Thyroid gland (tissue), 4 donors: Measurements from ENCODE around the gene CSRP3. TPM values are rescaled to one million over a fixed set of nuclear protein-coding genes. Genes with fewer than 3 reads are reported as not detected.

ENCODE experiments used
- DNase-seq, 2 donors: peaks; one replicate each; pipeline ENCODE4 v3.0.0-alpha.2; 2019
- H3K27ac ChIP-seq, 3 donors: fragments of 200-600 bp; sonication (generic); 1 replicate in 2 of 3; 2 replicates in 1 of 3; pipeline ENCODE4 v1.5.1; 2016 to 2019; ENCODE audit warnings: mild to moderate bottlenecking in 1 of 3, moderate library complexity in 1 of 3
- H3K27me3 ChIP-seq: fragments of 200-600 bp; sonication (generic); one replicate; pipeline ENCODE4 v1.5.1; 2019
- H3K36me3 ChIP-seq, 2 donors: fragments of 200-600 bp; sonication (generic); one replicate each; pipeline ENCODE4 v1.5.1; 2016 to 2019
- H3K4me1 ChIP-seq, 2 donors: fragments of 200-600 bp; sonication (generic); one replicate each; pipeline ENCODE4 v1.5.1; 2017 to 2019
- H3K4me3 ChIP-seq, 3 donors: fragments of 200-600 bp; sonication (generic); replicated peaks in 1 of 3; 1 replicate in 2 of 3; 2 replicates in 1 of 3; pipeline ENCODE4 v1.5.1; 2016; ENCODE audit warnings: mild to moderate bottlenecking in 1 of 3
- H3K9me3 ChIP-seq: fragments of 200-600 bp; sonication (generic); one replicate; pipeline ENCODE4 v1.5.1; 2017
- CTCF ChIP-seq, 6 experiments: fragments of 200-600 bp in 3 of 6; fragments of 450-650 bp in 3 of 6; sonication (generic) in 3 of 6; IDR thresholded peaks; one replicate each; pipeline ENCODE4 v1.5.1; 2016 to 2019; ENCODE audit warnings: antibody characterized with exemption in 6 of 6, mild to moderate bottlenecking in 2 of 6, inconsistent platforms in 1 of 6, moderate library complexity in 1 of 6
- POLR2A ChIP-seq, 2 donors: fragments of 450-650 bp; IDR thresholded peaks; one replicate each; pipeline ENCODE4 v1.6.1; 2017; ENCODE audit warnings: antibody characterized with exemption in 2 of 2, mild to moderate bottlenecking in 2 of 2, moderate library complexity in 1 of 2
- WGBS, 2 donors: methylation state at CpG; one replicate each; pipeline ENCODE4 v1.1.5; 2017; 5-methylcytosine and 5-hydroxymethylcytosine counted together
- intact Hi-C: fragments of 100-400 bp; cut with DNase I; formaldehyde crosslinking; loops from one replicate; pipeline ENCODE4 v1.15.1; 2023
- total RNA-seq, 4 donors: library from RNA; depleted of rRNA; stranded (reverse); fragments of >200 nt; gene quantifications; one replicate each; pipeline ENCODE4 v1.2.3, GENCODE V29; 2016

Gene CSRP3
- total RNA-seq, 4 donors from 2014 or later, result not detected

GRCh38 chr11:19173004-19173689 lies 28.6 kb downstream of the CSRP3 start:
- no peaks in the 10 kb centered on the region for H3K9me3 ChIP-seq
- no peak for TF ChIP-seq POLR2A (IDR thresholded peaks at IDR 0.05)
- no peak for TF ChIP-seq CTCF (IDR thresholded peaks at IDR 0.05)
- intact Hi-C loops, result no loop called here
- H3K27ac ChIP-seq, result no peak overlapping the region
- 96% methylated on average over 9 of the region's 9 CpGs for WGBS, 2 donors
- H3K27me3 ChIP-seq, result no peaks in the 10 kb centered on the region
- H3K4me3 ChIP-seq, result no peak overlapping the region
- H3K4me1 ChIP-seq, result no peaks in the 10 kb centered on the region
- peaks cover 6% of the 10 kb centered on the region in 2 donors for H3K36me3 ChIP-seq
- no peak for DNase-seq

GRCh38 chr11:19168090-19168489 lies 33.7 kb downstream of the CSRP3 start:
- intact Hi-C loops, result no loop called here
- 91 to 98% methylated on average over 2 of the region's 2 CpGs for WGBS, 2 donors
- no peak for TF ChIP-seq CTCF (IDR thresholded peaks at IDR 0.05)
- no peak for TF ChIP-seq POLR2A (IDR thresholded peaks at IDR 0.05)

GRCh38 chr11:19164881-19165280 lies 36.9 kb downstream of the CSRP3 start:
- intact Hi-C loops, result no loop called here
- Histone ChIP-seq H3K36me3 (peaks cover 0 to under 1% of the 10 kb centered on the region in 2 donors), H3K27ac (no peak overlapping the region), H3K4me1 (no peaks in the 10 kb centered on the region), H3K9me3 (no peaks in the 10 kb centered on the region), H3K4me3 (no peak overlapping the region), H3K27me3 (no peaks in the 10 kb centered on the region)
- WGBS, 2 donors, result 76 to 97% methylated on average over 2 of the region's 2 CpGs
- TF ChIP-seq POLR2A (IDR thresholded peaks at IDR 0.05), result no peak
- no peak for TF ChIP-seq CTCF (IDR thresholded peaks at IDR 0.05)
- no peak for DNase-seq

More at GRCh38 chr11:19168090-19168489, 33.7 kb downstream of the CSRP3 start:
- Histone ChIP-seq H3K36me3 (peaks cover 4 to 6% of the 10 kb centered on the region in 2 donors), H3K9me3 (no peaks in the 10 kb centered on the region), H3K4me1 (no peaks in the 10 kb centered on the region), H3K4me3 (no peak overlapping the region), H3K27me3 (no peaks in the 10 kb centered on the region), H3K27ac (no peak overlapping the region)
- no peak for DNase-seq

GRCh38 chr11:19164230-19164855 lies 37.4 kb downstream of the CSRP3 start:
- H3K27ac ChIP-seq, result no peak overlapping the region
- DNase-seq, result no peak
- 95 to 97% methylated on average over 4 of the region's 4 CpGs for WGBS, 2 donors
- no peak overlapping the region for H3K4me3 ChIP-seq
- peaks cover 0 to 5% of the 10 kb centered on the region in 2 donors for H3K36me3 ChIP-seq
- H3K4me1 ChIP-seq, result no peaks in the 10 kb centered on the region
- H3K9me3 ChIP-seq, result no peaks in the 10 kb centered on the region
- intact Hi-C loops, result no loop called here
- TF ChIP-seq POLR2A (IDR thresholded peaks at IDR 0.05) (no peak), CTCF (IDR thresholded peaks at IDR 0.05) (no peak)
- H3K27me3 ChIP-seq, result no peaks in the 10 kb centered on the region

GRCh38 chr11:19163617-19164016 lies 38.2 kb downstream of the CSRP3 start:
- intact Hi-C loops, result no loop called here
- no peak for DNase-seq
- no peaks in the 10 kb centered on the region for H3K27me3 ChIP-seq
- WGBS, 2 donors, result 77 to 79% methylated on average over 1 of the region's 1 CpG
- no peak overlapping the region for H3K27ac ChIP-seq
- H3K4me1 ChIP-seq, result no peaks in the 10 kb centered on the region
- TF ChIP-seq POLR2A (IDR thresholded peaks at IDR 0.05) (no peak), CTCF (IDR thresholded peaks at IDR 0.05) (no peak)
- H3K4me3 ChIP-seq, result no peak overlapping the region
- no peaks in the 10 kb centered on the region for H3K9me3 ChIP-seq
- H3K36me3 ChIP-seq, result peaks cover 0 to 11% of the 10 kb centered on the region in 2 donors
